ENCODE data around the gene COTL1. TPM values are rescaled to one million over a fixed set of nuclear protein-coding genes. Genes with fewer than 3 reads are reported as not detected.

The COTL1 gene
- total and polyA plus RNA-seq, 9 of the 15 experiments (the other 6 are each of a cell fraction or from before 2014, with no cell fraction given), result 27.7 to 185 (median 72.5) TPM

DNA sequence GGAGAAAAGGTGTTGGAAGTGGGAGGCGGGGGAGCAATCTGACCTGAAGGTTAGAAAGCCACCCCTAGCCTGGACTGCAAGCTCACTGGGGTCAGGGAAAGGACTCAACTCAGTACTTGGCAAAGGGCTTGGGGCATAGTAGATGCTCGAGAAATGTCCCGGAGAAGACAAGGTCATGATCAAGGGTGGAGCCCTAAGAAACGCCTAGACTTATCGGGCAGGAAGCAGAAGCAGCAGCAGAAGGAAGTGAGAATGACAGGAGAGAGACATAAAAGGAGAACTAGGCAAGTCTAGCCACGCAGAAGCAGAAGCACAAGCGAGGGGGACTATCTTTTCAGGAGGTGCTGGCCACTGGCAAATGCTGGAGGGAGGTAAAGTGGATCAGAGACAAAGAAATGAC lies 10.2 kb downstream of the COTL1 start (continued):
- TF ChIP-seq, protein P1, sequence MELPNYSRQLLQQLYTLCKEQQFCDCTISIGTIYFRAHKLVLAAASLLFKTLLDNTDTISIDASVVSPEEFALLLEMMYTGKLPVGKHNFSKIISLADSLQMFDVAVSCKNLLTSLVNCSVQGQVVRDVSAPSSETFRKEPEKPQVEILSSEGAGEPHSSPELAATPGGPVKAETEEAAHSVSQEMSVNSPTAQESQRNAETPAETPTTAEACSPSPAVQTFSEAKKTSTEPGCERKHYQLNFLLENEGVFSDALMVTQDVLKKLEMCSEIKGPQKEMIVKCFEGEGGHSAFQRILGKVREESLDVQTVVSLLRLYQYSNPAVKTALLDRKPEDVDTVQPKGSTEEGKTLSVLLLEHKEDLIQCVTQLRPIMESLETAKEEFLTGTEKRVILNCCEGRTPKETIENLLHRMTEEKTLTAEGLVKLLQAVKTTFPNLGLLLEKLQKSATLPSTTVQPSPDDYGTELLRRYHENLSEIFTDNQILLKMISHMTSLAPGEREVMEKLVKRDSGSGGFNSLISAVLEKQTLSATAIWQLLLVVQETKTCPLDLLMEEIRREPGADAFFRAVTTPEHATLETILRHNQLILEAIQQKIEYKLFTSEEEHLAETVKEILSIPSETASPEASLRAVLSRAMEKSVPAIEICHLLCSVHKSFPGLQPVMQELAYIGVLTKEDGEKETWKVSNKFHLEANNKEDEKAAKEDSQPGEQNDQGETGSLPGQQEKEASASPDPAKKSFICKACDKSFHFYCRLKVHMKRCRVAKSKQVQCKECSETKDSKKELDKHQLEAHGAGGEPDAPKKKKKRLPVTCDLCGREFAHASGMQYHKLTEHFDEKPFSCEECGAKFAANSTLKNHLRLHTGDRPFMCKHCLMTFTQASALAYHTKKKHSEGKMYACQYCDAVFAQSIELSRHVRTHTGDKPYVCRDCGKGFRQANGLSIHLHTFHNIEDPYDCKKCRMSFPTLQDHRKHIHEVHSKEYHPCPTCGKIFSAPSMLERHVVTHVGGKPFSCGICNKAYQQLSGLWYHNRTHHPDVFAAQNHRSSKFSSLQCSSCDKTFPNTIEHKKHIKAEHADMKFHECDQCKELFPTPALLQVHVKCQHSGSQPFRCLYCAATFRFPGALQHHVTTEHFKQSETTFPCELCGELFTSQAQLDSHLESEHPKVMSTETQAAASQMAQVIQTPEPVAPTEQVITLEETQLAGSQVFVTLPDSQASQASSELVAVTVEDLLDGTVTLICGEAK (IDR thresholded peaks at IDR 0.05), result peak; percentile 78
- TF ChIP-seq, protein P1 (CRISPR knock-in tag; IDR thresholded peaks at IDR 0.05), result no peak
- TF ChIP-seq SOX6 (IDR thresholded peaks at IDR 0.05), result peak; percentile 18; the same call in 1 of the 2 replicates

Measured in K562 (cell line).